GM12872 (cell line): ENCODE measurements around the gene TNIK.
A peak's percentile ranks its signal among the peaks of the same experiment; 100 is the strongest.

ENCODE experiments used
- TF ChIP-seq, protein P1 (sequence below): IDR thresholded peaks from 3 replicates; pipeline ENCODE4 v1.5.1; 2011; ENCODE audit warnings: low read depth, mild to moderate bottlenecking, low read length, moderate library complexity; ENCODE audit not compliant: insufficient read depth

TNIK gene

GRCh38 chr3:171333784-171334464, 126.3 kb downstream of the TNIK start:
- TF ChIP-seq, protein P1, sequence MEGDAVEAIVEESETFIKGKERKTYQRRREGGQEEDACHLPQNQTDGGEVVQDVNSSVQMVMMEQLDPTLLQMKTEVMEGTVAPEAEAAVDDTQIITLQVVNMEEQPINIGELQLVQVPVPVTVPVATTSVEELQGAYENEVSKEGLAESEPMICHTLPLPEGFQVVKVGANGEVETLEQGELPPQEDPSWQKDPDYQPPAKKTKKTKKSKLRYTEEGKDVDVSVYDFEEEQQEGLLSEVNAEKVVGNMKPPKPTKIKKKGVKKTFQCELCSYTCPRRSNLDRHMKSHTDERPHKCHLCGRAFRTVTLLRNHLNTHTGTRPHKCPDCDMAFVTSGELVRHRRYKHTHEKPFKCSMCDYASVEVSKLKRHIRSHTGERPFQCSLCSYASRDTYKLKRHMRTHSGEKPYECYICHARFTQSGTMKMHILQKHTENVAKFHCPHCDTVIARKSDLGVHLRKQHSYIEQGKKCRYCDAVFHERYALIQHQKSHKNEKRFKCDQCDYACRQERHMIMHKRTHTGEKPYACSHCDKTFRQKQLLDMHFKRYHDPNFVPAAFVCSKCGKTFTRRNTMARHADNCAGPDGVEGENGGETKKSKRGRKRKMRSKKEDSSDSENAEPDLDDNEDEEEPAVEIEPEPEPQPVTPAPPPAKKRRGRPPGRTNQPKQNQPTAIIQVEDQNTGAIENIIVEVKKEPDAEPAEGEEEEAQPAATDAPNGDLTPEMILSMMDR, result no peak

DNA sequence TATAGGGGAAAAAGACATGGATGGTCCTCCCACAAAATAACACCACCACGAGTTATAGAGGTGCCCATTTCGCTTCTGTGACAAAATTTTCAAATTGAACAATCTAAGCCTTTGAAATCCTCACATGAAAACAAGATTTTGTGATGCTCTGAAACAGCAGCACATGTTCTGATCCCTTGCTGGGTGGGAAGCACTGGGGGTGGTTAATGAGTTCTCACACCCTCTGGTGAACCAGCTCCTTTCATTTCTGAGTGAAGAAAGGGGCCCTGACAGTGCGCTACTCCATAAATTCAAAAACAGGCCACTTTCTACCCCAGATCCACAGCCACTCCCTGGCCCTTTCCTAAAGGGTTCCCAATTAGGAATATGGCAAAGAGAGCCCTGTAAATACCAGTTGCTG, 129.3 kb downstream of the TNIK start:
- TF ChIP-seq, protein P1, result no peak

- TF ChIP-seq, protein P1, result no peak
Measured at GRCh38 chr3:171329746-171330145, 130.5 kb downstream of the TNIK start.

DNA sequence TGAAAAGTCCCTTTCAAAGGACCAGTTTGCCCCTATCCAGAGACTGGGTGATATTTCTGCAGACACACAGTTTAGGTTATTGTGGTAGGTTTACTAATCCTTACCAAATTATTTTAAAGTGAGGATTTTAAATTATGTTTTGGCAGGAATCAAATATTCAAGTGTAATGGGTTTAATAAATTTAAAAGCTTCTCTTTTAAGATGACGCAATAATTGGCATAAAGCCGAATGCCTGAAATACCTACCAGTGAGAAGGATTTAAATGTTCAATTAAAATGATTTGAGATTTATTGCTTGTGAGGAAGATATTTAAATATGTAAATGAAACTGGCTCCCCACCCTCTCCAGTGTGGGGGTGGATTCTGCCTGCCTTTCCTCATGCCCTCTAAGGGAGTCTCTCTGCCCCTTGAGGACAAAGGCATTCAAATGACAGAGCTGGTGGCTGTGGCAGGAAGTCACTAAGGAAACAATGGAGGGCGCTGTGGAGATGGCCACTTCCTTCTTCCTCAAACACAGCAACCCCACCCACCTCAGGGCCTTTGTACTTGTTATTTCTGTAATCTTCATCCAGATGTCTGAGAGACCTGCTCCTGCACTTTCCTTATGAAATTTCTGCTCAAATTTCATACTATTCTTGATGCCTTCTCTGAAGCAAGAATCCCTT, 131.7 kb downstream of the TNIK start:
- TF ChIP-seq, protein P1, result peak; percentile 42; the same call in 2 of the 3 replicates

DNA sequence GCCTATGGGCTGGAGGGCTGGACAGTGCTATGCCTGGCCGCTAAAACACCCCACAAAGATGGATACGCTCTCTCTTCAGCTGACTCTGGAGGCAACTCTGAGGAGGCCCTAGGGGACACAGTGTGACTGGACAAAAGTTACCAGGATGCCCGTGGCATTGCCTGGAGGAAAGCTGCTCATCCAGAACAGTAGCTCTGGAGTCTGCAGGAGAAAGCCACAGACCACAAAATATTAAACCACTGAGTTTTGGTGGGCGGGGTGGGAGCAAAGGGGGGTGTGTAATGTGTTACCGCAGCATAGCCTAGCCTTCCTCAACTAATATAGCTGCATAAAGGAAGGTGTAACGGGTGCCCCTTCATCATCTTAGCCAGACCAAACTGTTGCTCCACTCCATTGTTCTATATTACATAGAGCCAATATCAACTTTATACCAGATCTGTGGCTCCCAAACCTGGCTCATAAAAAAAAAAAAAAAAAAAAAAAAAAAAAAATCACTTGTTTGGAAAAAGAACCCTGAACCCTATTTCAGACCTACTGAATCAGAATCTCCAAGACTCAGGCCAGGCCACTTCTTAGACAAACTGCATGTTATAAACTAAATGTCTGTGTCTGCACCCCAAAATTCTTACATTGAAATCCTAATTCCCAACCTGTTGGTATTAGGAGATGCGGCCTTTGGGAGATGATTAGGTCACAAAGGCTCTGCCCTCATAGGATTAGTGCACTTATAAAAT, 132.6 kb downstream of the TNIK start:
- TF ChIP-seq, protein P1, result no peak

DNA sequence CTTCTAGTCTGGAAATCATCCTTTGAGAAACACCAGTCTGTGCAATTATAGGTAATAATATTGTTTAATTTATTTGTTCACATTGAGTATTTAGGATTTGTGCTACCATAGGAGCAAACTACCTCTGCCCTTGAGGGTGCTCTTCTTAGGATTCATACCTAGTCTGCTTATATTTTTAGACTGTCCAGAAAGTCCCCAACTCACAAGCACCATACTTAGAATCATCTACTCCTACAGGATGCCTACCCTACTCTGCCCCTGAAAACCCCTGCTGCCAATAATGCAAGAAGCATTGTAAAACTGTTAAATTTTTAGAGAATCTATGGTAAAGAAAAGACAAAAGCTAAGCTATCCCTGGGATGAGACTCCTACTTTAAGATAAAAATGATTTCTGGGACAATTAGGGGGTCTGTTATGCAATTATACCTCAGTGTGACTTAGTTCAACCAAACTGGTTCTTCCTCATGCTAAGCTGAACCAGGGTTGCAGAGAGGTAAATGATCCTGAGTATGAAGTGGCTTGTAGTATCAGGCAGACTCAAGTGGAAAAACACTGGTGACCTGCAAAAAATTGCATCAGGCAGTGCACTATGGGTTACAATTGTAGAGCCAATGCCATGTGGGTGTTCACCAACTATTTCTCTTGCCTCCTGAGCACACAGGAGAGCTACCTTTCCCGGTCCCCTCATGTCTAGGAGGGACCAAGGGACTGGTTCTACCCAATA, 133.3 kb downstream of the TNIK start:
- TF ChIP-seq, protein P1, result no peak
